GM21390 (cell line): ENCODE results near the gene TMED8.
"Not testable (repeated sequence)": the region's sequence is repeated elsewhere in the genome, so short reads cannot be mapped to it uniquely, and the experiment has no call there.

Experiments
- ATAC-seq: cut with Tn5 transposase; IDR thresholded peaks from one replicate; pipeline ENCODE4 v1.9.1; 2021; ENCODE audit not compliant: unreplicated experiment

Gene TMED8

GRCh38 chr14:77376771-77377501 lies at the start of gene TMED8, which contains the start of gene SAMD15:
Gene TMED8 (minus strand): TSS chr14:77377094. CDS start chr14:77377053, 41 bp downstream.
Gene SAMD15 (plus strand): TSS chr14:77377379. CDS start chr14:77377419, 40 bp downstream.
- peak; percentile 83 for ATAC-seq

- no peak for ATAC-seq
These were observed 49.5 kb upstream of the TMED8 start for GRCh38 chr14:77426396-77426795.

GRCh38 chr14:77424862-77425261 lies 48.0 kb upstream of the TMED8 start:
- no peak for ATAC-seq

DNA sequence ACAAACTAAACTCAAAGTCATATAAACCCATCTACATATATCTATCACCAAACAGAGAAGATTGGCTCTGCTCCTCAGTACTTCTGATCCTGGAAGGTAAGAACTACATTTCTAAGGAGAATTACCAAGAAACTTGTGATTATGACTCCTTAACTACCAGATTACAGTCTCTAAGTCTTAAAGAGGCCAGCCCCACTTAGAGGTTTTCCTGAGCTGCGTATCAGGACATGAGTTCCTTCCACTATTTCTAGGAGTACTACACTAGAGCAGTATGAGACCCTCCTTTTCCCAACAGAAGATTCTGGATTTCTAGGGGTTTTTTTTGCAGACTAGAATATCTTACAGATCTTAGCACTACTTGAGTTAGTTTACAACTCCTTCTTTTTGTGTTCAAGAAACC lies 46.5 kb upstream of the TMED8 start, which contains the start of gene NOXRED1:
NOXRED1 (minus strand) TSS at position 101 of the 400 bp plus-strand sequence. CDS start 634 bp downstream, outside the sequence.
- no peak for ATAC-seq

DNA sequence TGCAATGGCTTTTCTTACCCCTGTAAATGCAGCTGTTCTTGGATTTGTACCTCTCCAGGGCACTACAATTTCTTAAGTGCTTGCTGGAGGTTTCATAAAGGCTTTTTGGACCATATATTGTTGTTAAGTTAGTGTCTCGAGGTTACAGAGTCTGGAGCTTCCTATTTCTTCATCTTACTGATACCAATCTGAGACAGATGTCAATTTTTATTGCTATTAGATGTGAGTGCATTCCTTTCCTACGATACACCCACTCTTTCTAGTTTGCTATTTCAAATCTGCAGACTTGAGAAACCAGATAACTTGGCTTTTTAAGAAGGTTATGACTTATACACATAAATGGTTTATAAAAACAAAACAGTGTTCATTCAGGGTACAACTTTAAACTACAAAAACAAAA lies 44.3 kb upstream of the TMED8 start:
- ATAC-seq, result no peak

GRCh38 chr14:77416836-77417235 lies 39.9 kb upstream of the TMED8 start:
- no peak for ATAC-seq

DNA sequence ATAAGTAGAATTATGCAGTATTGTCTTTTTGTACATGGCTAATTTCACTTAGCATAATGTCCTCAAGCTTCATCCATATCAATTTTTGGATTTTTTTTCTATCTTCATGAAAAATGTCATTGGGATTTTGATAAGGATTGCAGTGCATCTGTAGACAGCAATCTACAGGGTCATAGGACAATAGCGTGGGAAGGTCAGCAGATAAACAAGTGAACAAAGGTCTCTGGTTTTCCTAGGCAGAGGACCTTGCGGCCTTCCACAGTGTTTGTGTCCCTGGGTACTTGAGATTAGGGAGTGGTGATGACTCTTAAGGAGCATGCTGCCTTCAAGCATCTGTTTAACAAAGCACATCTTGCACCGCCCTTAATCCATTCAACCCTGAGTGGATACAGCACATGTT lies 39.2 kb upstream of the TMED8 start:
- ATAC-seq, result not testable (repeated sequence)

DNA sequence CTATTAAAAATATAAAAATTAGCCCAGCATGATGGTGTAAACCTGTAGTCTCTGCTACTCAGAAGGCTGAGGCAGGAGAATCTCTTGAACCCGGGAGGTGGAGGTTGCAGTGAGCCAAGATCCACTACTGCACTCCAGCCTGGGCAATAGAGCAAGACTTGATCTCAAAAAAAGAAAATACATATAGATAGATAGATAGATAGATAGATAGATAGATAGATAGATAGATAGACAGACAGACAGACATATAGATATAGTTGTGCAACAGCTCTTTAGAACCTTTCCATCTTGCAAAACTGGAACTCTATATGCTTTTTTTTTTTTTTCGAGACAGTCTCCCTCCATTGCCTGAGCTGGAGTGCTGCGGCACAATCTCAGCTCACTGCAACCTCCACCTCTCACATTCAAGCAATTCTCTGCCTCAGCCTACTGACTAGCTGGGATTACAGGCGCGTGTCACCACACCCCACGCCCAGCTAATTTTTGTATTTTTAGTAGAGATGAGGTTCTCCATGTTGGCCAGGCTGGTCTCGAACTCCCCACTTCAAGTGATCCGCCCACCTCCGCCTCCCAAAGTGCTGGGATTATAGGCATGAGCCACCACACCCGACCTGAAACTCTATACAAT lies 38.6 kb upstream of the TMED8 start:
- not testable (repeated sequence) for ATAC-seq

DNA sequence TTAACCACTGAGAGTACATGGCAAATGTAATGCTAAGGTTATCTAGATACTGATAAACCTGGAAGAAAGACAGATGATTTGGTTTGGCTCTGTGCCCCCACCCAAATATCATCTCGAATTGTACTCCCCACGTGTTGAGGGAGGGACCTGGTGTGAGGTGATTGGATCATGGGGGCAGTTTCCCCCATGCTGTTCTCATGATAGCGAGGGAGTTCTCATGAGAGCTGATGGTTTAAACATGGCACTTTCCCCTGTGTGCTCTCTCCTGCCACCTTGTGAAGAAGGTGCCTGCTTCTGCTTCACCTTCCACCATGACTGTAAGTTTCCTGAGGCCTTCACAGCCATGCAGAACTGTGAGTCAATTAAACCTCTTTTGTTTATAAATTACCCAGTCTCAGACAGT lies 32.2 kb upstream of the TMED8 start:
- ATAC-seq, result no peak

GRCh38 chr14:77407158-77407557 lies 30.3 kb upstream of the TMED8 start:
- no peak for ATAC-seq

DNA sequence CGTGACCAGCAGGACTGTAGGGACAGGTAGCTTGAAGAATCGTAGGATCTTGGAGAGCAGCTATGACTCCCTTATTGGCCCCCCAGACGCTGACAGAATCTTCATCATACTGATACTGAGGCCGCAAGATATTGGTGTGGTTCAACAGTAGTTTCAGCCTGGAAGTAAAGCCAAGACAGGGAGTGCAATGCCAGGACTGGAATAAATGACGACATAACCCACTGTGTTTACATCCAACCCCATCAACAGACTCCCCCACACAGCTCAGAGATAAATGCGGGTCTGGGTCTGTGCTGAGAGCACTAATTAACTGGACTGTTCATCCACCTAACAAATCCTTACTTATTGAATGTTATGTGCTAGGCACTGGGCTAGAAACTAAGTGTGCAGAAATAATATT lies 29.8 kb upstream of the TMED8 start:
- ATAC-seq, result no peak

- no peak for ATAC-seq
These were observed 29.2 kb upstream of the TMED8 start for GRCh38 chr14:77406086-77406485.

DNA sequence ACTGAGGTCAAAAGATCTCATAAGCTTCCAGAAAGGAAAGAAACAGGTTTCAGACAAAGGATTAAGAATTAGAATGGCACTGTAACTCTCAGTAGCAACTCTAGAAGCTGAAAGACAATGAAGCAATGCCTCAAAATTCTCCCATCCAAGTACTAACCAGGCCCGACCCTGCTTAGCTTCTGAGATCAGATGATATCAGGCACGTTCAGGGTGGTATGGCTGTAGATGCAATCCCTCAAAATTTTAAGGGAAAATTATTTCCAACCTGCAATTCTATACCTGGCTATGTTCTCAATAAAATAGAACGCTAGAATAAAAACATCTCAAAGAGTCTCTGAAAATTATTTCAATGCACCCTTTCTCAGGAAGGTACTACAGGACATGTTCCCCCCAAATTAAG lies 26.9 kb upstream of the TMED8 start:
- ATAC-seq, result no peak

GRCh38 chr14:77400216-77400615 lies 23.3 kb upstream of the TMED8 start:
- ATAC-seq, result no peak

- ATAC-seq, result no peak
These were observed 13.3 kb upstream of the TMED8 start for GRCh38 chr14:77390188-77390587.

DNA sequence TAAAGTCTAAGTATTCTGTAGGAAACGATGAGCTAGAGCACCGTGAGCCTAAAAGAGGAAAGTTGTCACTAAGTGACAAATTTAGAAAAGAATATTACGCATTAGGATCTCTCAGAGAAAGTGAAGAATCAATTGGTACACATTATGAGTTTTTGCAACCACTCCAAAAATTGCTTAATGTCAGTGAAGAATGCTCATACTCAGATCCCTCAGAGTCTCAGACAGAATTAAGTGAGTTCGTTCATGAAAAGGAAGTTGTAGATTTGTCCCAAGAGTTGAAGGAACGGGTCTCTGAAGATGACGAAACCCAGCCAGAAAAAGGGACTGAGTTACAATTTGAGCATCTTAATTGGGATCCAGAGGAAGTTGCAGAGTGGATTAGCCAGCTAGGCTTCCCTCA lies 1.8 kb upstream of the TMED8 start:
- ATAC-seq, result no peak

GRCh38 chr14:77377502-77377844 lies 579 bp upstream of the TMED8 start:
- ATAC-seq, result no peak

GRCh38 chr14:77375973-77376770 lies 722 bp downstream of the TMED8 start:
- ATAC-seq, result peak; percentile 17

- ATAC-seq, result no peak
These were observed 1.5 kb downstream of the TMED8 start for GRCh38 chr14:77375164-77375950.

- peak; percentile 27 for ATAC-seq
These were observed 4.5 kb downstream of the TMED8 start for GRCh38 chr14:77372304-77372841.

DNA sequence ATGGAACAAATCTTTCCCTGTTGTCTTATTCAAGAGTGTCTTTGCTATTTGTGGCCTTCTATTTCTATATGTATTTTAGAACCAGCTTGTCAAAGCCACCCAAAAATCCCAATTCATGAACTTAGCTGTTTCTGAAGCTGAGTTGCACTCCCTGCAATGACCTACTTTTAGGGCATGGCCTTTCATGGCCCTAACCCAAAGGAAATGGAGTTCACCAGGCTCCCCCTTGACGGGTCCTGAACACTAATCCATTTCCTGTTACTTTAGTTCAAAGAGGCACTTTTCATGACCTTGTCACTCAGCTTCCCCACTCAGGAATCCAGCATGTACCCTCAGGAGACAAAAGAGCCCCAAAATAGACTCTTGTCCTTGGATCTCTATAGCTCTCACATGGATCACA lies 7.6 kb downstream of the TMED8 start:
- no peak for ATAC-seq
